ENCODE measurements around the gene GAR1. TPM values are rescaled to one million over a fixed set of nuclear protein-coding genes. Genes with fewer than 3 reads are reported as not detected.

Gene GAR1
- total and polyA plus RNA-seq, 7 experiments from 2014 or later = 9.5 to 24.8 (median 11.3) TPM

GRCh38 chr4:109827672-109828071, 12.1 kb downstream of the GAR1 start, which contains the start of gene RRH:
RRH (plus strand) TSS chr4:109827972; CDS start chr4:109828028, 56 bp downstream.
- no peak for DNase-seq
- intact Hi-C loops (cut with micrococcal nuclease) = loop anchor here in 1 of 2 donors (5.0 kb wide), 1 partner anchor 150 kb away; no protein-coding TSS in a partner anchor
- no peaks in the 10 kb centered on the region for H3K9me3 ChIP-seq (ENCODE audit: control insufficient read depth in 2 of 3, low read length in 3 of 3)
- H3K36me3 ChIP-seq (ENCODE audit: control insufficient read depth in 2 of 3, insufficient read depth in 3 of 3, low read length in 3 of 3) = peaks cover 3 to 16% (median 6%) of the 10 kb centered on the region in 3 experiments
- no peaks in the 10 kb centered on the region for H3K4me1 ChIP-seq (ENCODE audit: control insufficient read depth in 2 of 2, insufficient read depth in 2 of 2, low read length in 2 of 2)
- ChIA-PET POLR2A (no interaction called here), CTCF (interaction anchor here (0.6 to 2.5 kb wide), 7 partner anchors 11 to 1798 kb away, joined by 3 to 13 read pairs (median 3); no protein-coding TSS in a partner anchor)
- H3K27ac Mint-ChIP-seq = no peak within 1 kb of the TSS
- no peak for ATAC-seq
- H3K4me3 Mint-ChIP-seq = no peak within 1 kb of the TSS
- H3K4me3 ChIP-seq (ENCODE audit: low read length) = no peak within 1 kb of the TSS
- H3K27me3 Mint-ChIP-seq = no peaks in the 10 kb centered on the region
- H3K4me1 Mint-ChIP-seq = peaks cover 0 to 3% (median 0%) of the 10 kb centered on the region in 7 donors
- peaks cover 0 to 2% (median 0%) of the 10 kb centered on the region in 11 donors for H3K9me3 Mint-ChIP-seq
- no peak within 1 kb of the TSS for H3K27ac ChIP-seq (ENCODE audit: low read depth, low read length)
- H3K27me3 ChIP-seq (ENCODE audit: control insufficient read depth in 2 of 2, insufficient read depth in 2 of 2, low read length in 2 of 2) = no peaks in the 10 kb centered on the region
- H3K36me3 Mint-ChIP-seq = peaks cover 5 to 17% (median 11%) of the 10 kb centered on the region in 5 donors

GRCh38 chr4:109833756-109834155, 18.2 kb downstream of the GAR1 start:
- H3K9me3 Mint-ChIP-seq = peaks cover 0 to 5% (median 0%) of the 10 kb centered on the region in 11 donors
- ATAC-seq (no peak), DNase-seq (no peak)
- Histone ChIP-seq H3K27me3 (ENCODE audit: control insufficient read depth in 2 of 2, insufficient read depth in 2 of 2, low read length in 2 of 2) (no peaks in the 10 kb centered on the region), H3K27ac (ENCODE audit: low read depth, low read length) (no peak overlapping the region), H3K9me3 (ENCODE audit: control insufficient read depth in 2 of 3, low read length in 3 of 3) (no peaks in the 10 kb centered on the region), H3K4me3 (ENCODE audit: low read length) (no peak overlapping the region), H3K36me3 (ENCODE audit: control insufficient read depth in 2 of 3, insufficient read depth in 3 of 3, low read length in 3 of 3) (no peaks in the 10 kb centered on the region), H3K4me1 (ENCODE audit: control insufficient read depth in 2 of 2, insufficient read depth in 2 of 2, low read length in 2 of 2) (no peaks in the 10 kb centered on the region)
- ChIA-PET POLR2A (no interaction called here), CTCF (no interaction called here)
- H3K27me3 Mint-ChIP-seq = no peaks in the 10 kb centered on the region
- H3K27ac Mint-ChIP-seq = no peak overlapping the region
- H3K36me3 Mint-ChIP-seq = peaks cover 0 to 22% (median 16%) of the 10 kb centered on the region in 5 donors
- intact Hi-C loops (cut with micrococcal nuclease) = loop anchor here in 1 of 2 donors (10.0 kb wide), 1 partner anchor 141 kb away; no protein-coding TSS in a partner anchor
- no peak overlapping the region for H3K4me3 Mint-ChIP-seq
- peaks cover 0 to 2% (median 0%) of the 10 kb centered on the region in 7 donors for H3K4me1 Mint-ChIP-seq

- ATAC-seq = no peak
- no peak overlapping the region for H3K4me3 ChIP-seq (ENCODE audit: low read length)
- H3K9me3 ChIP-seq (ENCODE audit: control insufficient read depth in 2 of 3, low read length in 3 of 3) = no peaks in the 10 kb centered on the region
- no peak overlapping the region for H3K27ac ChIP-seq (ENCODE audit: low read depth, low read length)
- Mint-ChIP-seq H3K27me3 (peaks cover 0 to 3% (median 0%) of the 10 kb centered on the region in 5 donors), H3K9me3 (peaks cover 0 to 5% (median 0%) of the 10 kb centered on the region in 11 donors), H3K4me1 (peaks cover 0 to 4% (median 0%) of the 10 kb centered on the region in 7 donors), H3K4me3 (no peak overlapping the region), H3K27ac (no peak overlapping the region), H3K36me3 (peaks cover 0 to 39% (median 23%) of the 10 kb centered on the region in 5 donors)
- H3K27me3 ChIP-seq (ENCODE audit: control insufficient read depth in 2 of 2, insufficient read depth in 2 of 2, low read length in 2 of 2) = no peaks in the 10 kb centered on the region
- intact Hi-C loops (cut with micrococcal nuclease) = loop anchor here in 1 of 2 donors (10.0 kb wide), 1 partner anchor 138 kb away; no protein-coding TSS in a partner anchor
- POLR2A ChIA-PET = no interaction called here
- H3K4me1 ChIP-seq (ENCODE audit: control insufficient read depth in 2 of 2, insufficient read depth in 2 of 2, low read length in 2 of 2) = no peaks in the 10 kb centered on the region
- no peak for DNase-seq
- CTCF ChIA-PET = no interaction called here
- H3K36me3 ChIP-seq (ENCODE audit: control insufficient read depth in 2 of 3, insufficient read depth in 3 of 3, low read length in 3 of 3) = no peaks in the 10 kb centered on the region
These were observed 21.4 kb downstream of the GAR1 start for GRCh38 chr4:109836985-109837384.

- Histone ChIP-seq H3K4me3 (ENCODE audit: low read length) (no peak overlapping the region), H3K27ac (ENCODE audit: low read depth, low read length) (no peak overlapping the region), H3K36me3 (ENCODE audit: control insufficient read depth in 2 of 3, insufficient read depth in 3 of 3, low read length in 3 of 3) (no peaks in the 10 kb centered on the region), H3K4me1 (ENCODE audit: control insufficient read depth in 2 of 2, insufficient read depth in 2 of 2, low read length in 2 of 2) (no peaks in the 10 kb centered on the region), H3K9me3 (ENCODE audit: control insufficient read depth in 2 of 3, low read length in 3 of 3) (no peaks in the 10 kb centered on the region), H3K27me3 (ENCODE audit: control insufficient read depth in 2 of 2, insufficient read depth in 2 of 2, low read length in 2 of 2) (no peaks in the 10 kb centered on the region)
- Mint-ChIP-seq H3K27me3 (peaks cover 0 to 5% (median 0%) of the 10 kb centered on the region in 5 donors), H3K36me3 (peaks cover 0 to 15% (median 0%) of the 10 kb centered on the region in 5 donors), H3K27ac (no peak overlapping the region), H3K4me1 (no peaks in the 10 kb centered on the region), H3K4me3 (no peak overlapping the region), H3K9me3 (peaks cover 0 to 2% (median 0%) of the 10 kb centered on the region in 11 donors)
- ATAC-seq (no peak), DNase-seq (no peak)
- ChIA-PET POLR2A (no interaction called here), CTCF (interaction anchor here (0.6 kb wide), 1 partner anchor 287 kb away, joined by 3 read pairs; no protein-coding TSS in a partner anchor)
- intact Hi-C loops (cut with micrococcal nuclease) = no loop called here
These were observed 31.0 kb downstream of the GAR1 start for GRCh38 chr4:109846395-109847098.

GRCh38 chr4:109847896-109848442, 32.4 kb downstream of the GAR1 start, which contains the start of gene LRIT3:
LRIT3 (plus strand) TSS chr4:109848107; CDS start chr4:109848202, 95 bp downstream.
- H3K4me1 Mint-ChIP-seq = peaks cover 0 to under 1% (median 0%) of the 10 kb centered on the region in 7 donors

GRCh38 chr4:109848501-109848900, 32.9 kb downstream of the GAR1 start:
- ATAC-seq (no peak), DNase-seq (no peak)
- Mint-ChIP-seq H3K9me3 (peaks cover 0 to 4% (median 0%) of the 10 kb centered on the region in 11 donors), H3K4me3 (no peak overlapping the region), H3K27me3 (peaks cover 0 to 5% (median 0%) of the 10 kb centered on the region in 5 donors), H3K27ac (no peak overlapping the region), H3K4me1 (peaks cover 0 to 5% (median 0%) of the 10 kb centered on the region in 7 donors), H3K36me3 (peaks cover 0 to 20% (median 5%) of the 10 kb centered on the region in 5 donors)
- H3K9me3 ChIP-seq (ENCODE audit: control insufficient read depth in 2 of 3, low read length in 3 of 3) = no peaks in the 10 kb centered on the region
- no peak overlapping the region for H3K27ac ChIP-seq (ENCODE audit: low read depth, low read length)
- POLR2A ChIA-PET = no interaction called here
- H3K27me3 ChIP-seq (ENCODE audit: control insufficient read depth in 2 of 2, insufficient read depth in 2 of 2, low read length in 2 of 2) = no peaks in the 10 kb centered on the region
- no peak overlapping the region for H3K4me3 ChIP-seq (ENCODE audit: low read length)
- no peaks in the 10 kb centered on the region for H3K4me1 ChIP-seq (ENCODE audit: control insufficient read depth in 2 of 2, insufficient read depth in 2 of 2, low read length in 2 of 2)
- intact Hi-C loops (cut with micrococcal nuclease) = no loop called here
- CTCF ChIA-PET = interaction anchor here (0.9 kb wide), 1 partner anchor 428 kb away, joined by 3 read pairs; no protein-coding TSS in a partner anchor
- no peaks in the 10 kb centered on the region for H3K36me3 ChIP-seq (ENCODE audit: control insufficient read depth in 2 of 3, insufficient read depth in 3 of 3, low read length in 3 of 3)

More at GRCh38 chr4:109847896-109848442, 32.4 kb downstream of the GAR1 start, which contains the start of gene LRIT3:
- Mint-ChIP-seq H3K36me3 (peaks cover 0 to 14% (median 5%) of the 10 kb centered on the region in 5 donors), H3K4me3 (no peak within 1 kb of the TSS), H3K27ac (no peak within 1 kb of the TSS), H3K9me3 (peaks cover 0 to 2% (median 0%) of the 10 kb centered on the region in 11 donors), H3K27me3 (peaks cover 0 to 5% (median 0%) of the 10 kb centered on the region in 5 donors)
- Histone ChIP-seq H3K27ac (ENCODE audit: low read depth, low read length) (no peak within 1 kb of the TSS), H3K27me3 (ENCODE audit: control insufficient read depth in 2 of 2, insufficient read depth in 2 of 2, low read length in 2 of 2) (no peaks in the 10 kb centered on the region), H3K36me3 (ENCODE audit: control insufficient read depth in 2 of 3, insufficient read depth in 3 of 3, low read length in 3 of 3) (no peaks in the 10 kb centered on the region), H3K4me3 (ENCODE audit: low read length) (no peak within 1 kb of the TSS), H3K4me1 (ENCODE audit: control insufficient read depth in 2 of 2, insufficient read depth in 2 of 2, low read length in 2 of 2) (no peaks in the 10 kb centered on the region), H3K9me3 (ENCODE audit: control insufficient read depth in 2 of 3, low read length in 3 of 3) (no peaks in the 10 kb centered on the region)
- ATAC-seq (no peak), DNase-seq (no peak)
- ChIA-PET POLR2A (no interaction called here), CTCF (interaction anchor here (0.9 kb wide), 1 partner anchor 428 kb away, joined by 3 read pairs; no protein-coding TSS in a partner anchor)
- intact Hi-C loops (cut with micrococcal nuclease) = no loop called here

Measured in naive thymus-derived CD4-positive, alpha-beta T cell (primary cell).